Thoracic aorta (tissue), 2 donors: ENCODE measurements around the gene RTN4R. TPM values are rescaled to one million over a fixed set of nuclear protein-coding genes. Genes with fewer than 3 reads are reported as not detected.

Experiments used
- ATAC-seq: fragments of 150-250 bp; one replicate; pipeline ENCODE4 v1.8.0; 2017; ENCODE audit warnings: low read depth; ENCODE audit not compliant: insufficient number of reproducible peaks, low FRiP score
- DNase-seq: peaks from one replicate; pipeline ENCODE4 v3.0.0-alpha.2; 2020; ENCODE audit warnings: low spot score
- H3K27ac ChIP-seq, 2 donors: fragments of 200-600 bp; sonication (generic); 1 replicate in 1 of 2; 2 replicates in 1 of 2; pipeline ENCODE4 v1.5.1; 2016; ENCODE audit warnings: mild to moderate bottlenecking in 2 of 2, moderate library complexity in 2 of 2
- H3K27me3 ChIP-seq: fragments of 200-600 bp; sonication (generic); replicated peaks from 2 replicates; pipeline ENCODE4 v1.6.0; 2016; ENCODE audit warnings: mild to moderate bottlenecking; ENCODE audit not compliant: insufficient read depth
- H3K36me3 ChIP-seq: fragments of 200-600 bp; sonication (generic); one replicate; pipeline ENCODE4 v1.5.1; 2016
- H3K4me1 ChIP-seq, 2 donors: fragments of 200-600 bp; sonication (generic); 1 replicate in 1 of 2; 2 replicates in 1 of 2; pipeline versions ENCODE4 v1.5.1 to v1.6.0; 2016; ENCODE audit warnings: low read depth in 2 of 2, mild to moderate bottlenecking in 1 of 2; ENCODE audit not compliant: control insufficient read depth in 1 of 2
- H3K4me3 ChIP-seq: fragments of 200-600 bp; sonication (generic); 2 replicates; pipeline ENCODE4 v1.5.1; 2016; ENCODE audit warnings: mild to moderate bottlenecking
- H3K9me3 ChIP-seq: fragments of 200-600 bp; sonication (generic); 2 replicates; pipeline ENCODE4 v1.5.1; 2016
- CTCF ChIP-seq: fragments of 200-600 bp; sonication (generic); IDR thresholded peaks from one replicate; pipeline ENCODE4 v1.5.1; 2019; ENCODE audit warnings: antibody characterized with exemption
- total RNA-seq, 2 donors: library from RNA; depleted of rRNA; stranded (reverse); fragments of >200 nt; gene quantifications; one replicate each; pipeline versions ENCODE4 v1.1.0 to v1.2.3, GENCODE V29; 2016

RTN4R gene
- total RNA-seq, 2 donors from 2014 or later: 7.4 TPM; not detected in 1

GRCh38 chr22:20259327-20259688 is 8.8 kb downstream of the RTN4R start:
- Histone ChIP-seq H3K4me3 (no peak overlapping the region), H3K9me3 (no peaks in the 10 kb centered on the region), H3K27ac (no peak overlapping the region), H3K27me3 (no peaks in the 10 kb centered on the region), H3K36me3 (no peaks in the 10 kb centered on the region), H3K4me1 (no peaks in the 10 kb centered on the region)
- DNase-seq (no peak), ATAC-seq (no peak)
- no peak for TF ChIP-seq CTCF

- no peaks in the 10 kb centered on the region for H3K27me3 ChIP-seq
- no peaks in the 10 kb centered on the region for H3K4me1 ChIP-seq
- H3K36me3 ChIP-seq: no peaks in the 10 kb centered on the region
- H3K4me3 ChIP-seq: no peak overlapping the region
- DNase-seq: no peak
- TF ChIP-seq CTCF: no peak
- H3K27ac ChIP-seq: no peak overlapping the region
- ATAC-seq: no peak
- H3K9me3 ChIP-seq: no peaks in the 10 kb centered on the region
These were observed 9.4 kb downstream of the RTN4R start for GRCh38 chr22:20258584-20259326.

GRCh38 chr22:20258021-20258299 is 10.2 kb downstream of the RTN4R start:
- H3K4me3 ChIP-seq: no peak overlapping the region
- H3K27ac ChIP-seq: no peak overlapping the region
- no peaks in the 10 kb centered on the region for H3K36me3 ChIP-seq
- ATAC-seq: no peak
- H3K4me1 ChIP-seq: no peaks in the 10 kb centered on the region
- no peaks in the 10 kb centered on the region for H3K9me3 ChIP-seq
- TF ChIP-seq CTCF: no peak
- no peak for DNase-seq
- H3K27me3 ChIP-seq: no peaks in the 10 kb centered on the region

GRCh38 chr22:20257212-20258020 is 10.7 kb downstream of the RTN4R start:
- no peaks in the 10 kb centered on the region for H3K4me1 ChIP-seq
- H3K4me3 ChIP-seq: no peak overlapping the region
- H3K36me3 ChIP-seq: no peaks in the 10 kb centered on the region
- H3K9me3 ChIP-seq: no peaks in the 10 kb centered on the region
- no peaks in the 10 kb centered on the region for H3K27me3 ChIP-seq
- ATAC-seq (no peak), DNase-seq (no peak)
- no peak overlapping the region for H3K27ac ChIP-seq
- no peak for TF ChIP-seq CTCF

GRCh38 chr22:20256551-20257211 is 11.4 kb downstream of the RTN4R start:
- no peak for DNase-seq
- Histone ChIP-seq H3K9me3 (no peaks in the 10 kb centered on the region), H3K36me3 (no peaks in the 10 kb centered on the region), H3K4me1 (no peaks in the 10 kb centered on the region), H3K27me3 (no peaks in the 10 kb centered on the region), H3K4me3 (no peak overlapping the region), H3K27ac (no peak overlapping the region)
- no peak for ATAC-seq
- TF ChIP-seq CTCF: no peak
